ENCODE data around the gene NUP37.
"Not testable (repeated sequence)": the region's sequence is repeated elsewhere in the genome, so short reads cannot be mapped to it uniquely, and the experiment has no call there.

GRCh38 chr12:102131442-102131841 is 11.5 kb upstream of the NUP37 start:
- not testable (repeated sequence) for TF ChIP-seq POLR2A (IDR thresholded peaks at IDR 0.05; ENCODE audit: extremely low read depth, insufficient read length); CTCF (IDR thresholded peaks at IDR 0.05; ENCODE audit: low read depth, low read length)

Measured in NB4 (cell line).